Uterus (tissue), 4 donors: ENCODE results near the gene PHC2. TPM values are rescaled to one million over a fixed set of nuclear protein-coding genes. Genes with fewer than 3 reads are reported as not detected.

Source experiments
- DNase-seq, 2 donors: peaks; one replicate each; pipeline ENCODE4 v3.0.0-alpha.2; 2019 to 2020
- H3K27ac ChIP-seq, 2 donors: fragments of 200-600 bp; sonication (generic); 1 replicate in 1 of 2; 2 replicates in 1 of 2; pipeline ENCODE4 v1.5.1; 2016 to 2018
- H3K27me3 ChIP-seq, 2 donors: fragments of 200-600 bp; sonication (generic); one replicate each; pipeline ENCODE4 v1.5.1; 2018 to 2019; ENCODE audit warnings: control low read depth in 1 of 2
- H3K36me3 ChIP-seq, 2 donors: fragments of 200-600 bp; sonication (generic); one replicate each; pipeline ENCODE4 v1.5.1; 2019; ENCODE audit warnings: control low read depth in 1 of 2
- H3K4me1 ChIP-seq, 2 donors: fragments of 200-600 bp; sonication (generic); one replicate each; pipeline ENCODE4 v1.5.1; 2018 to 2019; ENCODE audit warnings: control low read depth in 1 of 2
- H3K4me3 ChIP-seq, 2 donors: fragments of 200-600 bp; sonication (generic); 1 replicate in 1 of 2; 2 replicates in 1 of 2; pipeline ENCODE4 v1.5.1; 2018 to 2019; ENCODE audit warnings: mild to moderate bottlenecking in 1 of 2
- H3K9me3 ChIP-seq, 2 donors: fragments of 200-600 bp; sonication (generic); one replicate each; pipeline ENCODE4 v1.5.1; 2019; ENCODE audit warnings: control low read depth in 1 of 2
- CTCF ChIP-seq, 4 experiments: fragments of 200-600 bp in 2 of 4; fragments of 450-650 bp in 2 of 4; sonication (generic) in 2 of 4; IDR thresholded peaks; one replicate each; pipeline ENCODE4 v1.5.1; 2016 to 2019; ENCODE audit warnings: antibody characterized with exemption in 4 of 4, mild to moderate bottlenecking in 2 of 4, moderate library complexity in 1 of 4
- POLR2A ChIP-seq, 2 donors: fragments of 450-650 bp; IDR thresholded peaks; one replicate each; pipeline ENCODE4 v1.6.1; 2016; ENCODE audit warnings: antibody characterized with exemption in 2 of 2, mild to moderate bottlenecking in 1 of 2, moderate library complexity in 1 of 2
- intact Hi-C: fragments of 100-400 bp; cut with DNase I; formaldehyde crosslinking; loops from one replicate; pipeline ENCODE4 v1.15.1; 2023; ENCODE audit warnings: low total_unique reads
- total RNA-seq, 4 donors: library from RNA; depleted of rRNA in 3 of 4; stranded (reverse); fragments of >200 nt in 3 of 4; gene quantifications; one replicate each; pipeline versions ENCODE4 v1.1.0 to v1.2.4, GENCODE V29; 2014 to 2023
- donor health status: DM: yes; HTN: yes; CAD: no.

PHC2 gene
- total RNA-seq, 4 donors from 2014 or later, result 51.5 to 203 (median 102) TPM

GRCh38 chr1:33339413-33339812 lies 91.5 kb downstream of the PHC2 start:
- TF ChIP-seq POLR2A (IDR thresholded peaks at IDR 0.05), result no peak
- peak in 1 of 4 experiments; percentile 5 for TF ChIP-seq CTCF (IDR thresholded peaks at IDR 0.05)
- Histone ChIP-seq H3K4me3 (peak overlapping the region in 1 of 2 donors; percentile 9), H3K9me3 (no peaks in the 10 kb centered on the region), H3K27ac (peak overlapping the region; percentile 75 to 88), H3K36me3 (no peaks in the 10 kb centered on the region), H3K4me1 (peaks cover 45 to 54% of the 10 kb centered on the region in 2 donors), H3K27me3 (no peaks in the 10 kb centered on the region)
- intact Hi-C loops, result no loop called here
- DNase-seq, result no peak

GRCh38 chr1:33338440-33339211 lies 92.3 kb downstream of the PHC2 start:
- H3K4me1 ChIP-seq, result peaks cover 41 to 59% of the 10 kb centered on the region in 2 donors
- H3K27ac ChIP-seq, result peak overlapping the region; percentile 75 to 88
- no peaks in the 10 kb centered on the region for H3K9me3 ChIP-seq
- peak; percentile 68 to 80 for DNase-seq
- no peak for TF ChIP-seq CTCF (IDR thresholded peaks at IDR 0.05)
- peak; percentile 13 to 32 for TF ChIP-seq POLR2A (IDR thresholded peaks at IDR 0.05)
- H3K4me3 ChIP-seq, result peak overlapping the region; percentile 1 to 10
- no peaks in the 10 kb centered on the region for H3K27me3 ChIP-seq
- intact Hi-C loops, result no loop called here
- no peaks in the 10 kb centered on the region for H3K36me3 ChIP-seq

- no peaks in the 10 kb centered on the region for H3K36me3 ChIP-seq
- TF ChIP-seq POLR2A (IDR thresholded peaks at IDR 0.05) (no peak), CTCF (IDR thresholded peaks at IDR 0.05) (no peak)
- peak overlapping the region; percentile 1 to 10 for H3K4me3 ChIP-seq
- DNase-seq, result peak in 1 of 2 donors; percentile 51
- no peaks in the 10 kb centered on the region for H3K27me3 ChIP-seq
- peak overlapping the region; percentile 75 to 88 for H3K27ac ChIP-seq
- peaks cover 41 to 58% of the 10 kb centered on the region in 2 donors for H3K4me1 ChIP-seq
- intact Hi-C loops, result no loop called here
- no peaks in the 10 kb centered on the region for H3K9me3 ChIP-seq
Observed at GRCh38 chr1:33338048-33338439, 92.9 kb downstream of the PHC2 start.

GRCh38 chr1:33337441-33337840 lies 93.5 kb downstream of the PHC2 start:
- Histone ChIP-seq H3K4me3 (no peak overlapping the region), H3K27me3 (no peaks in the 10 kb centered on the region), H3K36me3 (no peaks in the 10 kb centered on the region), H3K27ac (peak overlapping the region; percentile 75 to 88), H3K9me3 (no peaks in the 10 kb centered on the region), H3K4me1 (peaks cover 41 to 52% of the 10 kb centered on the region in 2 donors)
- no peak for TF ChIP-seq POLR2A (IDR thresholded peaks at IDR 0.05)
- no peak for TF ChIP-seq CTCF (IDR thresholded peaks at IDR 0.05)
- intact Hi-C loops, result no loop called here
- no peak for DNase-seq

GRCh38 chr1:33336580-33336979 lies 94.3 kb downstream of the PHC2 start:
- no peaks in the 10 kb centered on the region for H3K9me3 ChIP-seq
- H3K4me1 ChIP-seq, result peaks cover 41 to 51% of the 10 kb centered on the region in 2 donors
- H3K4me3 ChIP-seq, result no peak overlapping the region
- H3K36me3 ChIP-seq, result no peaks in the 10 kb centered on the region
- intact Hi-C loops, result no loop called here
- no peaks in the 10 kb centered on the region for H3K27me3 ChIP-seq
- no peak for TF ChIP-seq POLR2A (IDR thresholded peaks at IDR 0.05)
- TF ChIP-seq CTCF (IDR thresholded peaks at IDR 0.05), result no peak
- no peak for DNase-seq
- peak overlapping the region; percentile 57 to 75 for H3K27ac ChIP-seq
